H1 (cell line): ENCODE data around the gene SLC35B4. TPM values are rescaled to one million over a fixed set of nuclear protein-coding genes. Genes with fewer than 3 reads are reported as not detected.

Source experiments
- CBX5 ChIP-seq: fragments of 300-800, 300-1000 bp; sonication (generic); IDR thresholded peaks from 2 replicates; pipeline ENCODE4 v1.7.1; 2016; ENCODE audit warnings: antibody characterized with exemption, low read length, low read depth
- E2F6 ChIP-seq: IDR thresholded peaks from 2 replicates; pipeline ENCODE4 v1.6.1; 2012; ENCODE audit warnings: inconsistent platforms
- JUND ChIP-seq: IDR thresholded peaks from 2 replicates; pipeline ENCODE4 v1.6.1; 2011; ENCODE audit warnings: mild to moderate bottlenecking, improper control_type of control experiment, low read length
- KDM1A ChIP-seq: fragments of 200-600, 300-600 bp; sonication (generic); IDR thresholded peaks from 2 replicates; pipeline ENCODE4 v1.7.1; 2016; ENCODE audit warnings: mild to moderate bottlenecking, low read length, borderline replicate concordance
- NRF1 ChIP-seq: IDR thresholded peaks from 2 replicates; pipeline ENCODE4 v1.6.1; 2011; ENCODE audit warnings: mild to moderate bottlenecking, low read depth, low read length, improper control_type of control experiment
- RNF2 ChIP-seq: fragments of 200-900, 300-1000 bp; sonication (generic); IDR thresholded peaks from 2 replicates; pipeline ENCODE4 v1.7.1; 2016; ENCODE audit warnings: borderline replicate concordance, low read depth, mild to moderate bottlenecking, antibody characterized with exemption, low read length; ENCODE audit not compliant: poor library complexity, severe bottlenecking; ENCODE audit errors: missing control alignments
- SP1 ChIP-seq: IDR thresholded peaks from 2 replicates; pipeline ENCODE4 v1.6.1; 2011; ENCODE audit warnings: low read depth, low read length
- SP2 ChIP-seq: IDR thresholded peaks from 2 replicates; pipeline ENCODE4 v1.6.1; 2012; ENCODE audit warnings: mild to moderate bottlenecking, low read length, inconsistent platforms
- SP4 ChIP-seq: IDR thresholded peaks from 2 replicates; pipeline ENCODE4 v1.6.1; 2012; ENCODE audit warnings: low read length, inconsistent platforms
- TEAD4 ChIP-seq: IDR thresholded peaks from 2 replicates; pipeline ENCODE4 v1.6.1; 2012; ENCODE audit warnings: low read depth, low read length, inconsistent platforms, mixed read lengths
- ZNF274 ChIP-seq: IDR thresholded peaks from 2 replicates; pipeline ENCODE4 v1.7.0; 2012; ENCODE audit warnings: low read length, borderline replicate concordance; ENCODE audit errors: extremely low read depth
- polyA plus RNA-seq, 7 experiments: library from polyadenylated mRNA; depleted of rRNA in 3 of 7; stranded (reverse) in 5 of 7; unstranded in 2 of 7; fragments of >200 nt in 5 of 7; fragments of 200-250 nt in 2 of 7; gene quantifications; 1 replicate in 5 of 7; 2 replicates in 1 of 7; 4 replicates in 1 of 7; pipeline versions ENCODE4 v1.2.1 to v1.2.3, GENCODE V29; 2011 to 2013; ENCODE audit warnings: missing spikeins in 2 of 7, mixed read lengths in 2 of 7
- total RNA-seq: library from RNA; stranded (reverse); fragmentation: NEBNext Ultra II Directional; extraction: Animal tissue kit (Norgen Biotek cat#: 25700); gene quantifications from 2 replicates; pipeline ENCODE4 v1.2.1, GENCODE V29; 2021
- TF ChIP-seq, protein P1 (sequence below): fragments of 300-600 bp; sonication (generic); IDR thresholded peaks from 2 replicates; pipeline ENCODE4 v1.7.1; 2012; ENCODE audit warnings: low read length, moderate library complexity, mild to moderate bottlenecking, inconsistent platforms; ENCODE audit not compliant: insufficient replicate concordance

SLC35B4 gene
- total and polyA plus RNA-seq, 2 of the 8 experiments (the other 6 are each of a cell fraction or from before 2014, with no cell fraction given), result 28.9 to 34.6 TPM

- TF ChIP-seq, protein P1, sequence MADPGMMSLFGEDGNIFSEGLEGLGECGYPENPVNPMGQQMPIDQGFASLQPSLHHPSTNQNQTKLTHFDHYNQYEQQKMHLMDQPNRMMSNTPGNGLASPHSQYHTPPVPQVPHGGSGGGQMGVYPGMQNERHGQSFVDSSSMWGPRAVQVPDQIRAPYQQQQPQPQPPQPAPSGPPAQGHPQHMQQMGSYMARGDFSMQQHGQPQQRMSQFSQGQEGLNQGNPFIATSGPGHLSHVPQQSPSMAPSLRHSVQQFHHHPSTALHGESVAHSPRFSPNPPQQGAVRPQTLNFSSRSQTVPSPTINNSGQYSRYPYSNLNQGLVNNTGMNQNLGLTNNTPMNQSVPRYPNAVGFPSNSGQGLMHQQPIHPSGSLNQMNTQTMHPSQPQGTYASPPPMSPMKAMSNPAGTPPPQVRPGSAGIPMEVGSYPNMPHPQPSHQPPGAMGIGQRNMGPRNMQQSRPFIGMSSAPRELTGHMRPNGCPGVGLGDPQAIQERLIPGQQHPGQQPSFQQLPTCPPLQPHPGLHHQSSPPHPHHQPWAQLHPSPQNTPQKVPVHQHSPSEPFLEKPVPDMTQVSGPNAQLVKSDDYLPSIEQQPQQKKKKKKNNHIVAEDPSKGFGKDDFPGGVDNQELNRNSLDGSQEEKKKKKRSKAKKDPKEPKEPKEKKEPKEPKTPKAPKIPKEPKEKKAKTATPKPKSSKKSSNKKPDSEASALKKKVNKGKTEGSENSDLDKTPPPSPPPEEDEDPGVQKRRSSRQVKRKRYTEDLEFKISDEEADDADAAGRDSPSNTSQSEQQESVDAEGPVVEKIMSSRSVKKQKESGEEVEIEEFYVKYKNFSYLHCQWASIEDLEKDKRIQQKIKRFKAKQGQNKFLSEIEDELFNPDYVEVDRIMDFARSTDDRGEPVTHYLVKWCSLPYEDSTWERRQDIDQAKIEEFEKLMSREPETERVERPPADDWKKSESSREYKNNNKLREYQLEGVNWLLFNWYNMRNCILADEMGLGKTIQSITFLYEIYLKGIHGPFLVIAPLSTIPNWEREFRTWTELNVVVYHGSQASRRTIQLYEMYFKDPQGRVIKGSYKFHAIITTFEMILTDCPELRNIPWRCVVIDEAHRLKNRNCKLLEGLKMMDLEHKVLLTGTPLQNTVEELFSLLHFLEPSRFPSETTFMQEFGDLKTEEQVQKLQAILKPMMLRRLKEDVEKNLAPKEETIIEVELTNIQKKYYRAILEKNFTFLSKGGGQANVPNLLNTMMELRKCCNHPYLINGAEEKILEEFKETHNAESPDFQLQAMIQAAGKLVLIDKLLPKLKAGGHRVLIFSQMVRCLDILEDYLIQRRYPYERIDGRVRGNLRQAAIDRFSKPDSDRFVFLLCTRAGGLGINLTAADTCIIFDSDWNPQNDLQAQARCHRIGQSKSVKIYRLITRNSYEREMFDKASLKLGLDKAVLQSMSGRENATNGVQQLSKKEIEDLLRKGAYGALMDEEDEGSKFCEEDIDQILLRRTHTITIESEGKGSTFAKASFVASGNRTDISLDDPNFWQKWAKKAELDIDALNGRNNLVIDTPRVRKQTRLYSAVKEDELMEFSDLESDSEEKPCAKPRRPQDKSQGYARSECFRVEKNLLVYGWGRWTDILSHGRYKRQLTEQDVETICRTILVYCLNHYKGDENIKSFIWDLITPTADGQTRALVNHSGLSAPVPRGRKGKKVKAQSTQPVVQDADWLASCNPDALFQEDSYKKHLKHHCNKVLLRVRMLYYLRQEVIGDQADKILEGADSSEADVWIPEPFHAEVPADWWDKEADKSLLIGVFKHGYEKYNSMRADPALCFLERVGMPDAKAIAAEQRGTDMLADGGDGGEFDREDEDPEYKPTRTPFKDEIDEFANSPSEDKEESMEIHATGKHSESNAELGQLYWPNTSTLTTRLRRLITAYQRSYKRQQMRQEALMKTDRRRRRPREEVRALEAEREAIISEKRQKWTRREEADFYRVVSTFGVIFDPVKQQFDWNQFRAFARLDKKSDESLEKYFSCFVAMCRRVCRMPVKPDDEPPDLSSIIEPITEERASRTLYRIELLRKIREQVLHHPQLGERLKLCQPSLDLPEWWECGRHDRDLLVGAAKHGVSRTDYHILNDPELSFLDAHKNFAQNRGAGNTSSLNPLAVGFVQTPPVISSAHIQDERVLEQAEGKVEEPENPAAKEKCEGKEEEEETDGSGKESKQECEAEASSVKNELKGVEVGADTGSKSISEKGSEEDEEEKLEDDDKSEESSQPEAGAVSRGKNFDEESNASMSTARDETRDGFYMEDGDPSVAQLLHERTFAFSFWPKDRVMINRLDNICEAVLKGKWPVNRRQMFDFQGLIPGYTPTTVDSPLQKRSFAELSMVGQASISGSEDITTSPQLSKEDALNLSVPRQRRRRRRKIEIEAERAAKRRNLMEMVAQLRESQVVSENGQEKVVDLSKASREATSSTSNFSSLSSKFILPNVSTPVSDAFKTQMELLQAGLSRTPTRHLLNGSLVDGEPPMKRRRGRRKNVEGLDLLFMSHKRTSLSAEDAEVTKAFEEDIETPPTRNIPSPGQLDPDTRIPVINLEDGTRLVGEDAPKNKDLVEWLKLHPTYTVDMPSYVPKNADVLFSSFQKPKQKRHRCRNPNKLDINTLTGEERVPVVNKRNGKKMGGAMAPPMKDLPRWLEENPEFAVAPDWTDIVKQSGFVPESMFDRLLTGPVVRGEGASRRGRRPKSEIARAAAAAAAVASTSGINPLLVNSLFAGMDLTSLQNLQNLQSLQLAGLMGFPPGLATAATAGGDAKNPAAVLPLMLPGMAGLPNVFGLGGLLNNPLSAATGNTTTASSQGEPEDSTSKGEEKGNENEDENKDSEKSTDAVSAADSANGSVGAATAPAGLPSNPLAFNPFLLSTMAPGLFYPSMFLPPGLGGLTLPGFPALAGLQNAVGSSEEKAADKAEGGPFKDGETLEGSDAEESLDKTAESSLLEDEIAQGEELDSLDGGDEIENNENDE, result no peak
- TF ChIP-seq CBX5 (no peak), KDM1A (no peak), RNF2 (no peak), JUND (no peak), E2F6 (no peak), SP2 (no peak), ZNF274 (no peak), NRF1 (no peak), SP1 (no peak), TEAD4 (no peak), SP4 (no peak)
These were observed 22.7 kb upstream of the SLC35B4 start (continued) for GRCh38 chr7:134339475-134339874.
